Activated T-cell treated with anti-CD3 and anti-CD28 coated beads, Interleukin-2, amount 50 U/mL, for 24 hours (primary cell): ENCODE measurements around the gene HSF5.

Source experiments
- DNase-seq: peaks from one replicate; pipeline ENCODE4 v3.0.0-alpha.2; 2020
- H3K27ac Mint-ChIP-seq: 2 replicates; pipeline ENCODE4 v1.8.0; 2020; ENCODE audit warnings: mild to moderate bottlenecking, mixed read lengths
- H3K27me3 Mint-ChIP-seq: 2 replicates; pipeline ENCODE4 v1.8.0; 2020; ENCODE audit warnings: mixed read lengths
- H3K36me3 Mint-ChIP-seq: 2 replicates; pipeline ENCODE4 v1.8.0; 2020; ENCODE audit warnings: low read depth, mixed read lengths
- H3K4me1 Mint-ChIP-seq: 2 replicates; pipeline ENCODE4 v1.8.0; 2020; ENCODE audit warnings: low read depth, mixed read lengths
- H3K4me3 Mint-ChIP-seq: 2 replicates; pipeline ENCODE4 v1.8.0; 2020; ENCODE audit warnings: mild to moderate bottlenecking, moderate library complexity, mixed read lengths
- H3K9me3 Mint-ChIP-seq: 2 replicates; pipeline ENCODE4 v1.8.0; 2020; ENCODE audit warnings: mixed read lengths

HSF5 gene

GRCh38 chr17:58383892-58384462 is 104.2 kb downstream of the HSF5 start:
- Mint-ChIP-seq H3K36me3 (no peaks in the 10 kb centered on the region), H3K4me1 (peaks cover 47% of the 10 kb centered on the region), H3K27ac (no peak overlapping the region), H3K27me3 (no peaks in the 10 kb centered on the region), H3K4me3 (no peak overlapping the region), H3K9me3 (no peaks in the 10 kb centered on the region)
- no peak for DNase-seq

DNA sequence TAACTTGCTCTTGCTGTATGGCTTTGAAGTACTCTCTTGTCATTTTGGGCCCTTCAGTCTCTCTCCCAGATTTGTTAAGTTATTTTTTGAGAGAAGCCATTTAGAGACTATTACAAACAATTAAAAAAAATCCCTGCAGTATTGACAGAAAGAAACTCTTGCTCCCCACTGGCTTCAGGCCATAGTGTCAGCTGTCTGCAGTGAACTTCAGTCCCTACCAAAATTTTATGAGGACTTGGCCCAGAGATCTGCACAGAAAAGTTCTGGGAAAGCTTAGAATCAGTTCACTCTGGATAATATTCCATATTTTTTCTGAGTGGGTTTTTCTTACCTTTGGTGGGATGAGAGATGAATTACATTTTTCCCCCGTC is 105.4 kb downstream of the HSF5 start:
- Mint-ChIP-seq H3K36me3 (no peaks in the 10 kb centered on the region), H3K27ac (no peak overlapping the region), H3K4me1 (peaks cover 47% of the 10 kb centered on the region), H3K9me3 (no peaks in the 10 kb centered on the region), H3K27me3 (no peaks in the 10 kb centered on the region), H3K4me3 (no peak overlapping the region)
- DNase-seq: no peak

DNA sequence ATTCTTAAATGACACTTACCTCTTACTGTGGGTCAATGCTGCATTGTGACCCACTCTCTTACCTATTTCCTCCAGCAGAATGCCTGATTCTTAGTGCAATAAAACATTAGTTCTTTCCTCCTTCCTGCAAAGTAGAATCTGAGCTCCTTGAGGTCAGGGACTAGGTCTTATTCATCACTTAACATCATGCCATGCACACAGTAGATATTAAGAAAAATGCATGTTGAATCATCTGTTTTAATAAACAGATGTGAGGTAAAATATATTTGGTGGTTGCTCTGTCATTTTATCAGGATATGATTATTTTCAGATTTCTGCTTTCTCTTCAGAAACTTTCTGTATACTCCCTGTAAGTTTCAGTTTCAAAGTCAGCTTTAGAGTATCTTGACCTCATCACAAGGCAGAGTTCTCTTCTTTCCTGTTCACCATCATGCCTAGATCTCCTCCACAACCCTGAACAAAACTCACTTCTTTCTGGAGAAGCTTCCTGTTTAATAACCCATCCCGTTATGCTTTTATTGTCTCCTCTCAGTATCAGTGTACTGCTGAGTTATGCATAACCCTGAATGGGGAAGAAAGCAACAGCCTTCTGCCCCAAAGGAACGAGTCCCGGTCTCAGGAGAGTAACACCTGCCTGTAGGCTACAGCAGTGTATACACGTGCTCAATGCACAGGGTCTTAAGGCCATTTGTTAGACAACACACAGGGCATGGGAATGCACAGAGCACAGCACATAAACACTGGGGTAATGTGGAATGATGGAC is 105.9 kb downstream of the HSF5 start:
- Mint-ChIP-seq H3K4me3 (no peak overlapping the region), H3K9me3 (no peaks in the 10 kb centered on the region), H3K4me1 (peaks cover 46% of the 10 kb centered on the region), H3K27ac (peak overlapping the region; percentile 63), H3K27me3 (no peaks in the 10 kb centered on the region), H3K36me3 (no peaks in the 10 kb centered on the region)
- DNase-seq: no peak

GRCh38 chr17:58381124-58382035 is 106.8 kb downstream of the HSF5 start:
- Mint-ChIP-seq H3K9me3 (no peaks in the 10 kb centered on the region), H3K4me1 (peaks cover 46% of the 10 kb centered on the region), H3K36me3 (no peaks in the 10 kb centered on the region), H3K27ac (no peak overlapping the region), H3K27me3 (no peaks in the 10 kb centered on the region), H3K4me3 (no peak overlapping the region)
- no peak for DNase-seq

DNA sequence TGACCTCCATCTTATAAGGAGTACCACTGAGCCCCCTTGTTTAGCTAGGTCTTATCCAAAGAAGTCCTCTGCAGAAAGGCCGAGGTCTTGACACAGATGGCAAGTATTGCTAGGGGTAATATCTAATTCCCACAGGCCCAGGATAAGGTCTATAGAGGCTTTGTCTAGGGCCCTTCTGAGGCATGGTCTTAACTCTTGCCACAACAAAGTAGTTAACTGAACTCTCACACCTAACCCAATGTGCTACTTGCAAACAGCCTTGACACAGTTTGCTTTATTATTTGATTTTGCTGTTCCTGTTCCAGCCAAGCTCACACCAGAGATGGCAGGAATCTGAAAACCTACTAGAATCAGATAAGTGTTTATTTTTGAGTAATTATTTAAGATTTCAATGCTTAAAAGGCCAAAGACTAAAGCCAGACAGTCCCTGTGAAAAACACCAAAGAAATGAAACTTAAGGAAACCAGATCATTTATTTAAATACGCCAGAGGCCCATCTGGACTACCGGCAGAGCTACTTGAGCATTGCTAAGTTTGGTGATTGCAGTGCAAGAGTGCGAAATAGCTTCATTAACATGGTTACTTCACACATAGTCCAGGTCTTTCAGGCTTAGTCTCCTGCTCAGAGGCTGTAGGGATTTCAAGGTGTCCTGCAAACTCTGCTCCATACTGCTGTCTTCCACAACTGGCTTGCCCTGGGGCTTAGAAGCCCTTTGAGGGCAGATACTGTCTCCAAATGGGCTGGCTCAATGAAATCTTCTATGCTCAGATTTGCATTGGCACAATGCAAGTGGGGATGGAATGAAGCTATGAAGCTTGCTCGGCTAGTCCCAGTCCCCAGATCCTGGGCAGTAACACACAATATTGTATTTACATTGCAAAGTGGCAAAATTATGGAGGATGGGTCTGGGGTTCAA is 107.7 kb downstream of the HSF5 start:
- no peaks in the 10 kb centered on the region for H3K36me3 Mint-ChIP-seq
- H3K27me3 Mint-ChIP-seq: no peaks in the 10 kb centered on the region
- no peaks in the 10 kb centered on the region for H3K9me3 Mint-ChIP-seq
- no peak overlapping the region for H3K4me3 Mint-ChIP-seq
- DNase-seq: no peak
- H3K4me1 Mint-ChIP-seq: peaks cover 46% of the 10 kb centered on the region
- no peak overlapping the region for H3K27ac Mint-ChIP-seq

DNA sequence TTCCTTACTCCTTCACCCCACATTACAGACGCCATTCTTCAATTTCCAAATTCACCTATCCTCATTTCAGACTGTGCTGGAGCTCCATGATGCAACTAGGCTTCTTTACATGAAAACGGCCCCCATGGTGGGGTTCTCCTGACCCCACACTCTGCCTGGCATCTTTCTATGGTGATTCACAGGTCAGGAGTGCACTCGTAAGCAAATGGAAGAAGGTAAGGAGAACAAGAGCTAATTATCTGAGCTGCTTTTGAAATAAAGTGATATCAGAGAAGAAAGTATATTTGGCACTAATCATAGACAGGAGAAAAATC is 108.7 kb downstream of the HSF5 start:
- no peaks in the 10 kb centered on the region for H3K36me3 Mint-ChIP-seq
- DNase-seq: no peak
- H3K27me3 Mint-ChIP-seq: no peaks in the 10 kb centered on the region
- H3K27ac Mint-ChIP-seq: peak overlapping the region; percentile 41
- H3K9me3 Mint-ChIP-seq: no peaks in the 10 kb centered on the region
- H3K4me3 Mint-ChIP-seq: no peak overlapping the region
- H3K4me1 Mint-ChIP-seq: peaks cover 43% of the 10 kb centered on the region

- H3K9me3 Mint-ChIP-seq: no peaks in the 10 kb centered on the region
- H3K4me1 Mint-ChIP-seq: peaks cover 42% of the 10 kb centered on the region
- no peak overlapping the region for H3K4me3 Mint-ChIP-seq
- no peaks in the 10 kb centered on the region for H3K36me3 Mint-ChIP-seq
- no peak for DNase-seq
- peak overlapping the region; percentile 41 for H3K27ac Mint-ChIP-seq
- H3K27me3 Mint-ChIP-seq: no peaks in the 10 kb centered on the region
These were observed 109.3 kb downstream of the HSF5 start for GRCh38 chr17:58378733-58379510.

GRCh38 chr17:58377661-58378060 is 110.5 kb downstream of the HSF5 start:
- Mint-ChIP-seq H3K4me3 (no peak overlapping the region), H3K4me1 (peaks cover 38% of the 10 kb centered on the region), H3K36me3 (no peaks in the 10 kb centered on the region), H3K27ac (no peak overlapping the region), H3K27me3 (no peaks in the 10 kb centered on the region), H3K9me3 (no peaks in the 10 kb centered on the region)
- DNase-seq: no peak

DNA sequence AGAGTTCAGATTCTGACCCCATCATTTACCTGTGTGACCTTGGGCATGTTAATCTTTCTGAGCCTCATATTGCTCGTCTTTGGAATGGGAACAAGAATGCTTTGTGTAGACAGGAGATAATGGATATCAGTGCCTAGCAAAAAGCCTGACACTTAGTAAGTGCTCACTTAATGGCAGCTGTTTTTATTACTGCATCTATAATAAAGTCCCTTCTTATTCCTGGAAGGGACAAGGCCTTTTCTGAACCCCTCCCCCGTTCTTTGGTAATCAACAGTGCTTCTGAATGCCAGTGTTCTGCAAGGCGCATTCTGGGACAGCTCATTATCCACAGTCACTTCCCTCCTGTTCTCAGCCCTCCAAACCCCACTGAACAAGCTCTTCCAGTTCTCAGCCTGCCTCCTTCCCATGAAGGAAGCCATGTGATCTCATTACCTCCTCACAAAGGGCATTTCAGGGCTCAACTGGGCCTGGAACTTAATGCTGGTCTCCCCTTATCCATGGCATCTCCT is 111.1 kb downstream of the HSF5 start:
- no peak overlapping the region for H3K4me3 Mint-ChIP-seq
- H3K27me3 Mint-ChIP-seq: no peaks in the 10 kb centered on the region
- no peaks in the 10 kb centered on the region for H3K36me3 Mint-ChIP-seq
- no peak for DNase-seq
- H3K9me3 Mint-ChIP-seq: no peaks in the 10 kb centered on the region
- no peak overlapping the region for H3K27ac Mint-ChIP-seq
- H3K4me1 Mint-ChIP-seq: peaks cover 33% of the 10 kb centered on the region

DNA sequence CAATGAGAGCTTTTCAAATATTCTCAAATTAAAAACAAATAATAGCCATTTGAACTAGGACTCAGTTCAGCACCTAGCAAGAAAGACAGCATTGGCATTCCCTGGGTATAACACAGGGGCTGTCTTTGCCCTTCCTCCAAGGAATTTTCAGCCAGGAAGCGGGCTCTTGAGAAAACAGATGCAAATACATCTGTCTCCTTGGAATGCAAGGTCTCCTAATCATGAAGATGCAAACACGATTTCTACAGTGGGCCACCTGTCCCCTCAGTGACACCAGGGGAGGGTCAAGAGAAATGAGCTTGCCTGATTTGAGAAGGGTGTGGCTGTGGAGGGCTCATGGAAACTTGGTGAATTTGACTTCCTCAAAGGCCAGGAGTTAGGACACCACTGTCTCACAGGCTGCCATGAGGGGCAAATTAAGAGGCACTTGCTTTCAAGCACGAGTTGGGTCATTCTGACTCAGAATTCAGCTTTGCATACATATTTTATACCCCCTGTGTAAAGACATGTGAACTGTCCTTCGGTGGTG is 111.7 kb downstream of the HSF5 start:
- DNase-seq: no peak
- Mint-ChIP-seq H3K27me3 (no peaks in the 10 kb centered on the region), H3K4me1 (peaks cover 28% of the 10 kb centered on the region), H3K36me3 (no peaks in the 10 kb centered on the region), H3K4me3 (no peak overlapping the region), H3K27ac (no peak overlapping the region), H3K9me3 (no peaks in the 10 kb centered on the region)

GRCh38 chr17:58375811-58376210 is 112.4 kb downstream of the HSF5 start:
- peaks cover 23% of the 10 kb centered on the region for H3K4me1 Mint-ChIP-seq
- no peak overlapping the region for H3K4me3 Mint-ChIP-seq
- no peak overlapping the region for H3K27ac Mint-ChIP-seq
- H3K9me3 Mint-ChIP-seq: no peaks in the 10 kb centered on the region
- no peak for DNase-seq
- H3K36me3 Mint-ChIP-seq: no peaks in the 10 kb centered on the region
- no peaks in the 10 kb centered on the region for H3K27me3 Mint-ChIP-seq

DNA sequence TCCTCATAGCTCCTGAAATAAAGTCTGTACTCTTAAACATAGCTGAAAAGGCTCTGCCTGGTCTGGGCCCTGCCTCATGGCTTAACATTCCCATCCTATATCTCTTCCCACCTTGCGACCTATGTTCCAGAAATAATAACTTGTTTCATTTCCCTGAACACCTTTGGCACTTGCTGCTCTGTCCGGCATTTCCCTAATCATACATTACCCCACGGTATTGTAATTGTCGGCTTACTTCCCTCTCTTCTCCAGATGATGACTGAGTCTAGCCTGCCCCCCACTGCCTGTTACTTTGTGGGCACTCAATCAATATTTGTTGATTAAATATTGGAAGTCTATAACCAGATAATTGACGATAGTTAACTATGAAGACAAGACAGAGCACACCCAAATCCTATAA is 113.0 kb downstream of the HSF5 start:
- peaks cover 21% of the 10 kb centered on the region for H3K4me1 Mint-ChIP-seq
- H3K9me3 Mint-ChIP-seq: no peaks in the 10 kb centered on the region
- no peak overlapping the region for H3K27ac Mint-ChIP-seq
- DNase-seq: no peak
- no peaks in the 10 kb centered on the region for H3K27me3 Mint-ChIP-seq
- H3K4me3 Mint-ChIP-seq: no peak overlapping the region
- H3K36me3 Mint-ChIP-seq: no peaks in the 10 kb centered on the region

- H3K9me3 Mint-ChIP-seq: no peaks in the 10 kb centered on the region
- no peak overlapping the region for H3K27ac Mint-ChIP-seq
These were observed 114.3 kb downstream of the HSF5 start for GRCh38 chr17:58373923-58374322.

More at GRCh38 chr17:58373923-58374322, 114.3 kb downstream of the HSF5 start:
- Mint-ChIP-seq H3K4me1 (peaks cover 12% of the 10 kb centered on the region), H3K27me3 (no peaks in the 10 kb centered on the region), H3K4me3 (no peak overlapping the region), H3K36me3 (no peaks in the 10 kb centered on the region)
- DNase-seq: no peak
